WTC11 (cell line): ENCODE results near the gene FAM20A. TPM values are rescaled to one million over a fixed set of nuclear protein-coding genes. Genes with fewer than 3 reads are reported as not detected.

ENCODE experiments used
- ATAC-seq: fragments of 200-7000 bp; cut with Tn5 transposase; 2 replicates; pipeline ENCODE4 v1.10.0; 2021; ENCODE audit warnings: mild to moderate bottlenecking, moderate library complexity
- CTCF ChIA-PET: fragments of 300-600 bp; sonication (Branson Sonifier 250); formaldehyde crosslinking; loops from one replicate; lab custom pipeline; 2021; ENCODE audit warnings: antibody characterized with exemption; lab: Charles Lee
- POLR2A ChIA-PET: fragments of 350-600 bp; sonication (Branson Sonifier 250); formaldehyde crosslinking; loops from one replicate; lab custom pipeline; 2021; ENCODE audit warnings: antibody characterized with exemption; lab: Charles Lee
- DNase-seq: peaks from one replicate; pipeline ENCODE4 v3.0.0; 2021; ENCODE audit warnings: low spot score
- H3K27ac Mint-ChIP-seq: 2 replicates; pipeline ENCODE4 v1.8.0; 2021; ENCODE audit warnings: mixed read lengths
- H3K27me3 Mint-ChIP-seq: 2 replicates; pipeline ENCODE4 v1.8.0; 2021; ENCODE audit warnings: low read depth, mild to moderate bottlenecking, moderate library complexity, mixed read lengths
- H3K36me3 Mint-ChIP-seq: 2 replicates; pipeline ENCODE4 v1.8.0; 2021; ENCODE audit warnings: mixed read lengths
- H3K4me1 Mint-ChIP-seq: 2 replicates; pipeline ENCODE4 v1.8.0; 2022; ENCODE audit warnings: mixed read lengths
- H3K4me3 Mint-ChIP-seq: 2 replicates; pipeline ENCODE4 v1.8.0; 2021; ENCODE audit warnings: mild to moderate bottlenecking, moderate library complexity, mixed read lengths
- H3K9me3 Mint-ChIP-seq: 2 replicates; pipeline ENCODE4 v1.8.0; 2021; ENCODE audit warnings: mixed read lengths
- ATF1 ChIP-seq: sonication (generic); formaldehyde crosslinking; IDR thresholded peaks from 2 replicates; pipeline ENCODE4 v1.8.1; 2023; ENCODE audit warnings: mild to moderate bottlenecking, moderate library complexity, missing genetic modification reagents
- CBFB ChIP-seq: sonication (generic); formaldehyde crosslinking; IDR thresholded peaks from 2 replicates; pipeline ENCODE4 v1.8.1; 2022; ENCODE audit warnings: mild to moderate bottlenecking, low read depth, missing genetic modification reagents
- ESRRA ChIP-seq: sonication (generic); formaldehyde crosslinking; IDR thresholded peaks from 2 replicates; pipeline ENCODE4 v1.8.1; 2022; ENCODE audit warnings: mild to moderate bottlenecking, missing genetic modification reagents, borderline replicate concordance
- FOXP1 ChIP-seq: sonication (generic); formaldehyde crosslinking; IDR thresholded peaks from 2 replicates; pipeline ENCODE4 v1.8.0; 2022; ENCODE audit warnings: missing genetic modification reagents, mild to moderate bottlenecking, moderate library complexity, borderline replicate concordance
- GRHL2 ChIP-seq: fragments of 250-450 bp; sonication (Bioruptor Pico); IDR thresholded peaks from 2 replicates; pipeline ENCODE4 v1.8.0; 2022; ENCODE audit warnings: mild to moderate bottlenecking, moderate library complexity; ENCODE audit not compliant: insufficient replicate concordance, severe bottlenecking
- JAZF1 ChIP-seq: fragments of 250-450 bp; sonication (Bioruptor Pico); IDR thresholded peaks from 2 replicates; pipeline ENCODE4 v1.9.0; 2021; ENCODE audit warnings: moderate library complexity, mild to moderate bottlenecking, inconsistent platforms
- NFYB ChIP-seq: sonication (generic); formaldehyde crosslinking; conservative IDR thresholded peaks from 2 replicates; pipeline ENCODE4 v1.8.0; 2022; ENCODE audit warnings: low read depth, missing genetic modification reagents
- ZNF317 ChIP-seq: sonication (generic); formaldehyde crosslinking; IDR thresholded peaks from 2 replicates; pipeline ENCODE4 v1.8.1; 2023; ENCODE audit warnings: low read depth, mild to moderate bottlenecking, moderate library complexity, missing genetic modification reagents, borderline replicate concordance
- total RNA-seq: library from RNA; stranded (reverse); gene quantifications from 3 replicates; pipeline ENCODE4 v1.2.3, GENCODE V29; 2021
- TF ChIP-seq, protein P1 (sequence below): sonication (generic); formaldehyde crosslinking; IDR thresholded peaks from 2 replicates; pipeline ENCODE4 v1.8.1; 2022; ENCODE audit warnings: low read depth, mild to moderate bottlenecking, moderate library complexity, missing genetic modification reagents, borderline replicate concordance
- TF ChIP-seq, protein P2 (sequence below): sonication (generic); formaldehyde crosslinking; IDR thresholded peaks from 2 replicates; pipeline ENCODE4 v1.8.1; 2023; ENCODE audit warnings: mild to moderate bottlenecking, missing genetic modification reagents
- TF ChIP-seq, protein P3 (sequence below): sonication (generic); formaldehyde crosslinking; IDR thresholded peaks from 2 replicates; pipeline ENCODE4 v1.8.1; 2022; ENCODE audit warnings: mild to moderate bottlenecking, moderate library complexity, missing genetic modification reagents
- TF ChIP-seq, protein P4 (sequence below): sonication (generic); formaldehyde crosslinking; IDR thresholded peaks from 2 replicates; pipeline ENCODE4 v1.8.1; 2023; ENCODE audit warnings: mild to moderate bottlenecking, missing genetic modification reagents, moderate library complexity
- TF ChIP-seq, protein P5 (sequence below): sonication (generic); formaldehyde crosslinking; IDR thresholded peaks from 2 replicates; pipeline ENCODE4 v1.8.1; 2023; ENCODE audit warnings: mild to moderate bottlenecking, missing genetic modification reagents
- TF ChIP-seq, protein P6 (sequence below): fragments of 250-450 bp; sonication (Bioruptor Pico); IDR thresholded peaks from 2 replicates; pipeline ENCODE4 v1.9.0; 2021; ENCODE audit warnings: mild to moderate bottlenecking
- TF ChIP-seq, protein P7 (sequence below): sonication (generic); formaldehyde crosslinking; IDR thresholded peaks from 2 replicates; pipeline ENCODE4 v1.8.0; 2022; ENCODE audit warnings: missing genetic modification reagents

Gene FAM20A
- total RNA-seq, 1 experiment from 2014 or later: 5.8 TPM

DNA sequence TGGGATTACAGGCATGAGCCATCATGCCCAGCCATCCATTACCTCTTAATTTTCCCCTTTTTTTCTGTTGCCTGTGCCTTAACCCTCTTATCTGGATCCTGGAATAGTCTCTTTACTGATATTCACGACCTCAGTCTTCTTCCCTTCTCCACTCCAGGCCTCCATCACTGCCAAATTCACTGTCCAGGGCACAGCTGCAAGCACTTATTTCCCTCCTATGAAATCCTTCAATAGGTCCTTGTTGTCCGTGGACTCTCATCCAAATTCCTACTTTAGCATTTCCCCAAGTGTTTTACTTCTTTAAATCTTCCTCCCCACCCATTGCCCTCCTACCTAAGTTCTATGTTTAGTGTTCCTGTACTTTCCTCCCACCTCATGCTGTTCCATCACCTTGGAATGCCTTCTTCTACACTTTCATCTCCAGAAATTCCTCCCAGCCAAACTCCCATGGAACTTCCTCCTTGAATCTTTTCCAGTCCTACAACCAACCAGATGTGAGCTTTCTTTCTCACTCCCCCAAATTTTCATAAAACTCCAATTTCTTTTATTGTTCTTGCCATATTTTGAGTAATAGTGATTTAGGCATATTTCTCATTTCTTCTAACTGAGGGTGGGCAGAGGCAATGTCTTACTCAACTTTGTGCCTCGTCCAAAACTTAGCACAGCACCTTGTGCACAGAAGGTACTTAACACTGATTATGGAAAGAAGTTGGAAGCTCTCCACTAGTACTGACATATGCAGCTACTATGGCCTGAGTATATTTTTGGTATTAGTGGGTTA lies 35.3 kb downstream of the FAM20A start:
- DNase-seq (no peak), ATAC-seq (no peak)
- TF ChIP-seq, protein P1, sequence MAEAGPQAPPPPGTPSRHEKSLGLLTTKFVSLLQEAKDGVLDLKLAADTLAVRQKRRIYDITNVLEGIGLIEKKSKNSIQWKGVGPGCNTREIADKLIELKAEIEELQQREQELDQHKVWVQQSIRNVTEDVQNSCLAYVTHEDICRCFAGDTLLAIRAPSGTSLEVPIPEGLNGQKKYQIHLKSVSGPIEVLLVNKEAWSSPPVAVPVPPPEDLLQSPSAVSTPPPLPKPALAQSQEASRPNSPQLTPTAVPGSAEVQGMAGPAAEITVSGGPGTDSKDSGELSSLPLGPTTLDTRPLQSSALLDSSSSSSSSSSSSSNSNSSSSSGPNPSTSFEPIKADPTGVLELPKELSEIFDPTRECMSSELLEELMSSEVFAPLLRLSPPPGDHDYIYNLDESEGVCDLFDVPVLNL: no peak
- no peak for TF ChIP-seq CBFB (CRISPR knock-in tag)
- no peak for TF ChIP-seq JAZF1 (CRISPR knock-in tag)
- TF ChIP-seq, protein P2, sequence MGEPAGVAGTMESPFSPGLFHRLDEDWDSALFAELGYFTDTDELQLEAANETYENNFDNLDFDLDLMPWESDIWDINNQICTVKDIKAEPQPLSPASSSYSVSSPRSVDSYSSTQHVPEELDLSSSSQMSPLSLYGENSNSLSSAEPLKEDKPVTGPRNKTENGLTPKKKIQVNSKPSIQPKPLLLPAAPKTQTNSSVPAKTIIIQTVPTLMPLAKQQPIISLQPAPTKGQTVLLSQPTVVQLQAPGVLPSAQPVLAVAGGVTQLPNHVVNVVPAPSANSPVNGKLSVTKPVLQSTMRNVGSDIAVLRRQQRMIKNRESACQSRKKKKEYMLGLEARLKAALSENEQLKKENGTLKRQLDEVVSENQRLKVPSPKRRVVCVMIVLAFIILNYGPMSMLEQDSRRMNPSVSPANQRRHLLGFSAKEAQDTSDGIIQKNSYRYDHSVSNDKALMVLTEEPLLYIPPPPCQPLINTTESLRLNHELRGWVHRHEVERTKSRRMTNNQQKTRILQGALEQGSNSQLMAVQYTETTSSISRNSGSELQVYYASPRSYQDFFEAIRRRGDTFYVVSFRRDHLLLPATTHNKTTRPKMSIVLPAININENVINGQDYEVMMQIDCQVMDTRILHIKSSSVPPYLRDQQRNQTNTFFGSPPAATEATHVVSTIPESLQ (CRISPR knock-in tag): no peak
- TF ChIP-seq ATF1: no peak
- no peak for TF ChIP-seq GRHL2
- TF ChIP-seq, protein P3, sequence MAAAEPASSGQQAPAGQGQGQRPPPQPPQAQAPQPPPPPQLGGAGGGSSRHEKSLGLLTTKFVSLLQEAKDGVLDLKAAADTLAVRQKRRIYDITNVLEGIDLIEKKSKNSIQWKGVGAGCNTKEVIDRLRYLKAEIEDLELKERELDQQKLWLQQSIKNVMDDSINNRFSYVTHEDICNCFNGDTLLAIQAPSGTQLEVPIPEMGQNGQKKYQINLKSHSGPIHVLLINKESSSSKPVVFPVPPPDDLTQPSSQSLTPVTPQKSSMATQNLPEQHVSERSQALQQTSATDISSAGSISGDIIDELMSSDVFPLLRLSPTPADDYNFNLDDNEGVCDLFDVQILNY (CRISPR knock-in tag): no peak
- no peak for TF ChIP-seq ZNF317 (CRISPR knock-in tag)
- TF ChIP-seq, protein P4, sequence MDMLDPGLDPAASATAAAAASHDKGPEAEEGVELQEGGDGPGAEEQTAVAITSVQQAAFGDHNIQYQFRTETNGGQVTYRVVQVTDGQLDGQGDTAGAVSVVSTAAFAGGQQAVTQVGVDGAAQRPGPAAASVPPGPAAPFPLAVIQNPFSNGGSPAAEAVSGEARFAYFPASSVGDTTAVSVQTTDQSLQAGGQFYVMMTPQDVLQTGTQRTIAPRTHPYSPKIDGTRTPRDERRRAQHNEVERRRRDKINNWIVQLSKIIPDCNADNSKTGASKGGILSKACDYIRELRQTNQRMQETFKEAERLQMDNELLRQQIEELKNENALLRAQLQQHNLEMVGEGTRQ (CRISPR knock-in tag): no peak
- TF ChIP-seq, protein P5, sequence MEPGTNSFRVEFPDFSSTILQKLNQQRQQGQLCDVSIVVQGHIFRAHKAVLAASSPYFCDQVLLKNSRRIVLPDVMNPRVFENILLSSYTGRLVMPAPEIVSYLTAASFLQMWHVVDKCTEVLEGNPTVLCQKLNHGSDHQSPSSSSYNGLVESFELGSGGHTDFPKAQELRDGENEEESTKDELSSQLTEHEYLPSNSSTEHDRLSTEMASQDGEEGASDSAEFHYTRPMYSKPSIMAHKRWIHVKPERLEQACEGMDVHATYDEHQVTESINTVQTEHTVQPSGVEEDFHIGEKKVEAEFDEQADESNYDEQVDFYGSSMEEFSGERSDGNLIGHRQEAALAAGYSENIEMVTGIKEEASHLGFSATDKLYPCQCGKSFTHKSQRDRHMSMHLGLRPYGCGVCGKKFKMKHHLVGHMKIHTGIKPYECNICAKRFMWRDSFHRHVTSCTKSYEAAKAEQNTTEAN: no peak
- no peak for TF ChIP-seq ESRRA (CRISPR knock-in tag)
- no peak for TF ChIP-seq NFYB (CRISPR knock-in tag)
- no peak for TF ChIP-seq FOXP1 (CRISPR knock-in tag)
- Mint-ChIP-seq H3K27me3 (no peaks in the 10 kb centered on the region), H3K4me1 (no peaks in the 10 kb centered on the region), H3K9me3 (no peaks in the 10 kb centered on the region), H3K36me3 (no peaks in the 10 kb centered on the region), H3K4me3 (no peak overlapping the region), H3K27ac (no peak overlapping the region)
- ChIA-PET CTCF (no interaction called here), POLR2A (no interaction called here)

DNA sequence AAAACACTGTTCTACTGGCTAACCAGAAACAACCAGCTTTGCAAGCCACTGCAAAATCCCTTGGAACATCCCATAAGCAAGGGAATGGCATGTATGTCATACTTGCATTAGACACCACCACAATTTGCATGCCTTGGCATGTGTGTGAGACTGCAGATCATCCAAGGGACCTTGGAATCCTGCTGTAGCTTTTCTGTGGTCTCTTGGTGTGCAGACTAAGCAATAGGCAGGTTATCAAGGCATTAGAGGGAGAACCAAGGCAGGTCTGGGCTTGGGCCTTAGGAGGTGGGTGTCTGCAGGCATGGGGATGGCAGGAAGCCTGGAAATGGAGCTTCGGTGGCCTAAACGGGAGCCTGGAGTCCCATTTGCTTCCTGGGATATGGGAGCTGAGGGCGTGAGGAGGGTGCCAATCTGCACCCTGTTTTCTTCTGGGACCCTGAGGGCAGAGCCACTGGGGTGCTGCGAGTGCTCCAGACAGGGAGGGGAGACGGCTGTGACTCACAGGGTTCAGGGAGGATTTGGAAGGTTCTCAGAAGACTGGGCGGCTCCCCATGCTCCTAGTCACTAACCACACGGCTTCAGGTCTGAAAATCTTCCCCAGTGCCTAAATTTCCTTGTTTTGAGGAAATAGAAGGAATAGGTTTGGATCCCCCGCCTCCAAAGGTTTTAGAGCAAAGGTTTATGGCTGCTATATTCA lies 36.6 kb downstream of the FAM20A start:
- DNase-seq: no peak
- POLR2A ChIA-PET: interaction anchor here (0.6 kb wide), 1 partner anchor 503 kb away, joined by 3 read pairs; no protein-coding TSS in a partner anchor
- ATAC-seq: no peak
- Mint-ChIP-seq H3K9me3 (no peaks in the 10 kb centered on the region), H3K4me3 (no peak overlapping the region), H3K27ac (0 out of 2 replicates have a peak overlapping the region, but pooled peaks have one; percentile 13)
- CTCF ChIA-PET: no interaction called here
- TF ChIP-seq, protein P6, sequence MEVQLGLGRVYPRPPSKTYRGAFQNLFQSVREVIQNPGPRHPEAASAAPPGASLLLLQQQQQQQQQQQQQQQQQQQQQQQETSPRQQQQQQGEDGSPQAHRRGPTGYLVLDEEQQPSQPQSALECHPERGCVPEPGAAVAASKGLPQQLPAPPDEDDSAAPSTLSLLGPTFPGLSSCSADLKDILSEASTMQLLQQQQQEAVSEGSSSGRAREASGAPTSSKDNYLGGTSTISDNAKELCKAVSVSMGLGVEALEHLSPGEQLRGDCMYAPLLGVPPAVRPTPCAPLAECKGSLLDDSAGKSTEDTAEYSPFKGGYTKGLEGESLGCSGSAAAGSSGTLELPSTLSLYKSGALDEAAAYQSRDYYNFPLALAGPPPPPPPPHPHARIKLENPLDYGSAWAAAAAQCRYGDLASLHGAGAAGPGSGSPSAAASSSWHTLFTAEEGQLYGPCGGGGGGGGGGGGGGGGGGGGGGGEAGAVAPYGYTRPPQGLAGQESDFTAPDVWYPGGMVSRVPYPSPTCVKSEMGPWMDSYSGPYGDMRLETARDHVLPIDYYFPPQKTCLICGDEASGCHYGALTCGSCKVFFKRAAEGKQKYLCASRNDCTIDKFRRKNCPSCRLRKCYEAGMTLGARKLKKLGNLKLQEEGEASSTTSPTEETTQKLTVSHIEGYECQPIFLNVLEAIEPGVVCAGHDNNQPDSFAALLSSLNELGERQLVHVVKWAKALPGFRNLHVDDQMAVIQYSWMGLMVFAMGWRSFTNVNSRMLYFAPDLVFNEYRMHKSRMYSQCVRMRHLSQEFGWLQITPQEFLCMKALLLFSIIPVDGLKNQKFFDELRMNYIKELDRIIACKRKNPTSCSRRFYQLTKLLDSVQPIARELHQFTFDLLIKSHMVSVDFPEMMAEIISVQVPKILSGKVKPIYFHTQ (CRISPR knock-in tag): no peak
- TF ChIP-seq, protein P7, sequence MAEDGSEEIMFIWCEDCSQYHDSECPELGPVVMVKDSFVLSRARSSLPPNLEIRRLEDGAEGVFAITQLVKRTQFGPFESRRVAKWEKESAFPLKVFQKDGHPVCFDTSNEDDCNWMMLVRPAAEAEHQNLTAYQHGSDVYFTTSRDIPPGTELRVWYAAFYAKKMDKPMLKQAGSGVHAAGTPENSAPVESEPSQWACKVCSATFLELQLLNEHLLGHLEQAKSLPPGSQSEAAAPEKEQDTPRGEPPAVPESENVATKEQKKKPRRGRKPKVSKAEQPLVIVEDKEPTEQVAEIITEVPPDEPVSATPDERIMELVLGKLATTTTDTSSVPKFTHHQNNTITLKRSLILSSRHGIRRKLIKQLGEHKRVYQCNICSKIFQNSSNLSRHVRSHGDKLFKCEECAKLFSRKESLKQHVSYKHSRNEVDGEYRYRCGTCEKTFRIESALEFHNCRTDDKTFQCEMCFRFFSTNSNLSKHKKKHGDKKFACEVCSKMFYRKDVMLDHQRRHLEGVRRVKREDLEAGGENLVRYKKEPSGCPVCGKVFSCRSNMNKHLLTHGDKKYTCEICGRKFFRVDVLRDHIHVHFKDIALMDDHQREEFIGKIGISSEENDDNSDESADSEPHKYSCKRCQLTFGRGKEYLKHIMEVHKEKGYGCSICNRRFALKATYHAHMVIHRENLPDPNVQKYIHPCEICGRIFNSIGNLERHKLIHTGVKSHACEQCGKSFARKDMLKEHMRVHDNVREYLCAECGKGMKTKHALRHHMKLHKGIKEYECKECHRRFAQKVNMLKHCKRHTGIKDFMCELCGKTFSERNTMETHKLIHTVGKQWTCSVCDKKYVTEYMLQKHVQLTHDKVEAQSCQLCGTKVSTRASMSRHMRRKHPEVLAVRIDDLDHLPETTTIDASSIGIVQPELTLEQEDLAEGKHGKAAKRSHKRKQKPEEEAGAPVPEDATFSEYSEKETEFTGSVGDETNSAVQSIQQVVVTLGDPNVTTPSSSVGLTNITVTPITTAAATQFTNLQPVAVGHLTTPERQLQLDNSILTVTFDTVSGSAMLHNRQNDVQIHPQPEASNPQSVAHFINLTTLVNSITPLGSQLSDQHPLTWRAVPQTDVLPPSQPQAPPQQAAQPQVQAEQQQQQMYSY: 0 out of 2 replicates have a peak, but pooled peaks have one; percentile 15
- TF ChIP-seq, all 79 proteins: peak for 1
- H3K4me1 Mint-ChIP-seq: no peaks in the 10 kb centered on the region
- no peaks in the 10 kb centered on the region for H3K36me3 Mint-ChIP-seq
- H3K27me3 Mint-ChIP-seq: no peaks in the 10 kb centered on the region
